Endothelial cell of umbilical vein (primary cell): Measurements from ENCODE around the gene ACTG1. TPM values are rescaled to one million over a fixed set of nuclear protein-coding genes. Genes with fewer than 3 reads are reported as not detected.

Source experiments
- BruUV-seq: library from RNA; stranded (reverse); fragments of 400-500 nt; replicated peaks from 2 replicates; lab custom pipeline; 2021; lab: Mats Ljungman, UMichigan
- CTCF ChIA-PET: fragments of 300-600, 350-600 bp; sonication (Branson Sonifier 250); formaldehyde crosslinking; loops from one replicate; lab custom pipeline; 2021; ENCODE audit warnings: antibody characterized with exemption, inconsistent platforms; lab: Charles Lee
- POLR2A ChIA-PET: fragments of 300-600, 350-600 bp; sonication (Branson Sonifier 250); formaldehyde crosslinking; loops from one replicate; lab custom pipeline; 2021; ENCODE audit warnings: antibody characterized with exemption, inconsistent platforms; lab: Charles Lee
- DNase-seq: peaks from one replicate; pipeline ENCODE4 v3.0.0-alpha.2; 2011; ENCODE audit warnings: low read depth, low spot score
- FAIRE-seq: peaks from 2 replicates; lab custom pipeline; 2011; peaks lifted over from hg19 to GRCh38; lab: Jason Lieb, UNC
- H2AFZ ChIP-seq: 2 replicates; pipeline ENCODE4 v1.6.0; 2012; ENCODE audit warnings: low read depth, low read length, control low read depth, inconsistent platforms
- H3K27ac ChIP-seq: 2 replicates; pipeline ENCODE4 v1.5.1; 2011; ENCODE audit warnings: low read depth, mild to moderate bottlenecking, control low read depth, low read length, moderate library complexity; ENCODE audit not compliant: insufficient read depth
- H3K27me3 ChIP-seq, 2 experiments: 2 replicates each; pipeline versions ENCODE4 v1.6.0 to v1.6.1; 2011; ENCODE audit warnings: low read length in 2 of 2, mixed read lengths in 1 of 2; ENCODE audit not compliant: control insufficient read depth in 2 of 2, insufficient read depth in 2 of 2
- H3K36me3 ChIP-seq, 2 experiments: 2 replicates in 1 of 2; 3 replicates in 1 of 2; pipeline ENCODE4 v1.5.1; 2011; ENCODE audit warnings: low read length in 2 of 2, mild to moderate bottlenecking in 1 of 2, moderate library complexity in 1 of 2; ENCODE audit not compliant: control insufficient read depth in 2 of 2, insufficient read depth in 2 of 2; ENCODE audit errors: extremely low read depth in 1 of 2
- H3K4me1 ChIP-seq: 3 replicates; pipeline ENCODE4 v1.5.1; 2011; ENCODE audit warnings: mild to moderate bottlenecking, low read length; ENCODE audit not compliant: control insufficient read depth, insufficient read depth; ENCODE audit errors: extremely low read depth
- H3K4me2 ChIP-seq: 2 replicates; pipeline ENCODE4 v1.6.1; 2011; ENCODE audit warnings: low read length, control low read depth, mixed read lengths; ENCODE audit not compliant: insufficient read depth
- H3K4me3 ChIP-seq, 3 experiments: fragments of 200-600 bp in 1 of 3; sonication (generic), shearing (Covaris generic) in 1 of 3; replicated peaks in 1 of 3; 2 replicates each; pipeline ENCODE4 v1.5.1; 2011 to 2016; ENCODE audit warnings: control low read depth in 3 of 3, low read length in 3 of 3, mild to moderate bottlenecking in 2 of 3, inconsistent platforms in 1 of 3, low read depth in 1 of 3, moderate library complexity in 1 of 3; ENCODE audit not compliant: insufficient read depth in 1 of 3
- H3K79me2 ChIP-seq: 2 replicates; pipeline ENCODE4 v1.6.0; 2012; ENCODE audit warnings: low read length, inconsistent platforms; ENCODE audit not compliant: control insufficient read depth, insufficient read depth
- H3K9ac ChIP-seq: replicated peaks from 2 replicates; pipeline ENCODE3; 2011; ENCODE audit warnings: low read length, control low read depth; ENCODE audit not compliant: insufficient read depth; ENCODE audit errors: extremely low read depth
- H3K9me1 ChIP-seq: replicated peaks from 3 replicates; pipeline ENCODE4 v1.6.0; 2011; ENCODE audit warnings: mild to moderate bottlenecking, low read length; ENCODE audit not compliant: control insufficient read depth, insufficient read depth; ENCODE audit errors: extremely low read depth
- H3K9me3 ChIP-seq: replicated peaks from 2 replicates; pipeline ENCODE4 v1.5.1; 2012; ENCODE audit warnings: low read length, inconsistent platforms; ENCODE audit not compliant: control insufficient read depth, insufficient read depth
- H4K20me1 ChIP-seq: replicated peaks from 2 replicates; pipeline ENCODE3; 2011; ENCODE audit warnings: mild to moderate bottlenecking, low read length; ENCODE audit not compliant: control insufficient read depth, insufficient read depth; ENCODE audit errors: extremely low read depth
- EZH2 ChIP-seq: IDR thresholded peaks from 2 replicates; pipeline ENCODE4 v1.6.1; 2012; ENCODE audit warnings: borderline replicate concordance, low read depth, mild to moderate bottlenecking, moderate library complexity, low read length, inconsistent platforms; ENCODE audit not compliant: severe bottlenecking
- FOS ChIP-seq: IDR thresholded peaks from 2 replicates; pipeline ENCODE4 v1.6.1; 2011; ENCODE audit warnings: mild to moderate bottlenecking, low read length, moderate library complexity, borderline replicate concordance; ENCODE audit not compliant: insufficient read depth
- GATA2 ChIP-seq: IDR thresholded peaks from 2 replicates; pipeline ENCODE4 v1.7.0; 2011; ENCODE audit warnings: low read depth, mild to moderate bottlenecking, moderate library complexity, mixed read lengths, low read length; ENCODE audit not compliant: insufficient read length, insufficient read depth
- JUN ChIP-seq: IDR thresholded peaks from 2 replicates; pipeline ENCODE4 v1.6.1; 2011; ENCODE audit warnings: borderline replicate concordance, low read depth; ENCODE audit not compliant: insufficient read length, insufficient read depth
- POLR2A ChIP-seq: IDR thresholded peaks from 2 replicates; pipeline ENCODE4 v1.6.1; 2012; ENCODE audit warnings: low read depth, mild to moderate bottlenecking, control low read depth, low read length
- POLR2AphosphoS5 ChIP-seq: IDR thresholded peaks from 2 replicates; pipeline ENCODE4 v1.6.1; 2012; ENCODE audit warnings: low read depth, mild to moderate bottlenecking, control low read depth, low read length, moderate library complexity; ENCODE audit not compliant: insufficient read depth
- dilution Hi-C: fragments of 300-500 bp; cut with MboI; formaldehyde crosslinking; loops from one replicate; pipeline ENCODE4 v1.15.0; 2019; ENCODE audit warnings: low sequenced_read_pairs; ENCODE audit not compliant: extremely low pct_ligation_motif_present
- intact Hi-C: fragments of 100-400 bp; cut with micrococcal nuclease; formaldehyde crosslinking; loops from one replicate; pipeline ENCODE4 v1.10.0; 2022
- polyA plus RNA-seq, 4 experiments: library from polyadenylated mRNA; depleted of rRNA in 3 of 4; stranded (reverse) in 3 of 4; unstranded in 1 of 4; fragments of >200 nt; gene quantifications; 2 replicates each; pipeline versions ENCODE4 v1.2.1 to v1.2.3, GENCODE V29; 2011 to 2012; ENCODE audit warnings: missing spikeins in 1 of 4
- total RNA-seq: library from RNA; stranded (reverse); gene quantifications from 2 replicates; pipeline ENCODE4 v1.2.3, GENCODE V29; 2021

Gene ACTG1
- total and polyA plus RNA-seq, 2 donors (not counting 3 experiments of a cell fraction or from before 2014, with no cell fraction given) = 6,127 to 10,663 TPM

GRCh38 chr17:81527591-81528383 lies 15.2 kb upstream of the ACTG1 start, which contains the start of gene FSCN2:
FSCN2 (plus strand) TSS chr17:81528377; CDS start chr17:81528532, 155 bp downstream.
- POLR2A ChIA-PET = no interaction called here
- Histone ChIP-seq H3K4me2 (no peak within 1 kb of the TSS), H3K9ac (no peak within 1 kb of the TSS), H3K4me3 (no peak within 1 kb of the TSS), H2AFZ (no peak within 1 kb of the TSS), H3K9me3 (no peaks in the 10 kb centered on the region), H3K27ac (no peak within 1 kb of the TSS), H3K27me3 (no peaks in the 10 kb centered on the region), H4K20me1 (no peaks in the 10 kb centered on the region), H3K4me1 (no peaks in the 10 kb centered on the region), H3K36me3 (no peaks in the 10 kb centered on the region), H3K9me1 (no peaks in the 10 kb centered on the region), H3K79me2 (no peaks in the 10 kb centered on the region)
- dilution Hi-C loops = no loop called here
- TF ChIP-seq EZH2 (peak; percentile 28), GATA2 (no peak), POLR2A (no peak), POLR2AphosphoS5 (no peak), JUN (no peak), FOS (no peak)
- CTCF ChIA-PET = interaction anchor here (1.1 to 1.8 kb wide), 2 partner anchors 9 to 73 kb away, joined by 3 to 7 read pairs; no protein-coding TSS in a partner anchor
- DNase-seq (no peak), FAIRE-seq (no peak)
- BruUV-seq = no TSS peak
- intact Hi-C loops = no loop called here
